Stomach smooth muscle (tissue), 2 donors: ENCODE data around the gene NINJ2.

Source experiments
- H3K27ac ChIP-seq: one replicate; pipeline ENCODE4 v1.7.0; 2013; ENCODE audit warnings: mild to moderate bottlenecking, low read length, inconsistent platforms
- H3K27me3 ChIP-seq, 2 donors: one replicate each; pipeline ENCODE4 v1.7.0; 2013; ENCODE audit warnings: low read length in 2 of 2; ENCODE audit not compliant: insufficient read depth in 2 of 2, control insufficient read depth in 1 of 2
- H3K36me3 ChIP-seq, 2 donors: one replicate each; pipeline ENCODE4 v1.7.0; 2013; ENCODE audit warnings: low read length in 2 of 2; ENCODE audit not compliant: control insufficient read depth in 2 of 2, insufficient read depth in 2 of 2
- H3K4me1 ChIP-seq: one replicate; pipeline ENCODE4 v1.7.0; 2013; ENCODE audit warnings: low read length; ENCODE audit not compliant: control insufficient read depth, insufficient read depth
- H3K4me3 ChIP-seq, 2 donors: one replicate each; pipeline ENCODE4 v1.7.0; 2013; ENCODE audit warnings: low read length in 2 of 2
- H3K9ac ChIP-seq, 2 donors: one replicate each; pipeline ENCODE4 v1.7.0; 2013; ENCODE audit warnings: low read length in 2 of 2, mild to moderate bottlenecking in 1 of 2
- H3K9me3 ChIP-seq, 2 donors: one replicate each; pipeline ENCODE4 v1.7.0; 2013; ENCODE audit warnings: low read length in 2 of 2; ENCODE audit not compliant: control insufficient read depth in 2 of 2
- donor health status: healthy.
- donor health status: Pancreatic carcinoma.

The NINJ2 gene

GRCh38 chr12:558580-558979 is 104.7 kb downstream of the NINJ2 start:
- no peak overlapping the region for H3K4me3 ChIP-seq
- H3K27ac ChIP-seq = no peak overlapping the region
- no peaks in the 10 kb centered on the region for H3K36me3 ChIP-seq
- no peaks in the 10 kb centered on the region for H3K27me3 ChIP-seq
- H3K9me3 ChIP-seq = no peaks in the 10 kb centered on the region
- H3K9ac ChIP-seq = no peak overlapping the region
- no peaks in the 10 kb centered on the region for H3K4me1 ChIP-seq

DNA sequence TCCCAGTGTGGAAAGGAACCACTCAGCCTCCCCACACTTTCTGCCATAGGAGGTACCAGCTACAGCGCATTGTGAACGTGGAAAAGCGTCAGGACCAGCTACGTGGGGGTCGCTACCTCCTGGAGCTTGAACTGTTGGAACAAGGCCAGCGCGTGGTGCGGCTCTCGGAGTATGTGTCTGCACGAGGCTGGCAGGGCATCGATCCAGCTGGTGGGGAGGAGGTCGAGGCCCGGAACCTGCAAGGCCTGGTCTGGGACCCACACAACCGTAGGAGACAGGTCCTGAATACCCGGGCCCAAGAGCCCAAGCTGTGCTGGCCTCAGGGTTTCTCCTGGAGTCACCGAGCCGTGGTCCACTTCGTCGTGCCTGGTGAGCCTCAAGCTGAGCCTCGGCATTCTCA is 106.7 kb downstream of the NINJ2 start:
- Histone ChIP-seq H3K4me3 (no peak overlapping the region), H3K9ac (no peak overlapping the region), H3K9me3 (no peaks in the 10 kb centered on the region), H3K4me1 (peaks cover 3% of the 10 kb centered on the region), H3K27me3 (peaks cover 2% of the 10 kb centered on the region in 2 donors), H3K36me3 (no peaks in the 10 kb centered on the region), H3K27ac (no peak overlapping the region)

GRCh38 chr12:554001-554285 is 109.3 kb downstream of the NINJ2 start:
- Histone ChIP-seq H3K27me3 (peaks cover 2 to 3% of the 10 kb centered on the region in 2 donors), H3K4me1 (peaks cover 3% of the 10 kb centered on the region), H3K9me3 (no peaks in the 10 kb centered on the region), H3K27ac (no peak overlapping the region), H3K4me3 (no peak overlapping the region), H3K36me3 (no peaks in the 10 kb centered on the region), H3K9ac (no peak overlapping the region)

DNA sequence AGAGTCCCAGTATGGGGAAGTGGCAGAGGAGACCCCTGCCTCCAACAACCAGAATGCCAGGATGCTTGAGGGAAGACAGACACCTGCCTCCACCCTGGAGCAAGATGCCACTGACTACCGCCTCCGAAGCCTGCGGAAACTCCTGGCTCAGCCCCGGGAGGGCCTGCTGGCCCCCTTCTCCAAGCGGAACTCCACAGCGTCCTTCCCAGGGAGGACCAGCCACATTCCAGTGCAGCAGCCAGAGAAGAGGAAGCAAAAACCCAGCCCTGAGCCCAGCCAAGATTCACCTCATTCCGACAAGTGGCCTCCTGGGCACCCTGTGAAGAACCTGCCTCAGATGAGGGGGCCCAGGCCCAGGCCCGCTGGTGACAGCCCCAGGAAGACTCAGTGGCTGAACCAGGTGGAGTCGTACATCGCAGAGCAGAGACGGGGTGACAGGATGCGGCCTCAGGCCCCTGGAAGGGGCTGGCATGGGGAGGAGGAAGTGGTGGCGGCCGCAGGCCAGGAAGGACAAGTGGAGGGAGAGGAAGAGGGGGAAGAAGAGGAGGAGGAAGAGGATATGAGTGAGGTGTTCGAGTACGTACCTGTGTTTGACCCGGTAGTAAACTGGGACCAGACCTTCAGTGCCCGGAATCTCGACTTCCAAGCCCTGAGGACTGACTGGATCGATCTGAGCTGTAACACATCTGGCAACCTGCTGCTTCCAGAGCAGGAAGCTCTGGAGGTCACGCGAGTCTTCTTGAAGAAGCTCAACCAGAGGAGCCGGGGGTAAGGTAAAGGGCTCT is 109.8 kb downstream of the NINJ2 start:
- no peak overlapping the region for H3K27ac ChIP-seq
- H3K36me3 ChIP-seq = no peaks in the 10 kb centered on the region
- H3K9me3 ChIP-seq = no peaks in the 10 kb centered on the region
- H3K4me1 ChIP-seq = peaks cover 3% of the 10 kb centered on the region
- H3K27me3 ChIP-seq = peaks cover 2 to 3% of the 10 kb centered on the region in 2 donors
- H3K4me3 ChIP-seq = no peak overlapping the region
- H3K9ac ChIP-seq = no peak overlapping the region

DNA sequence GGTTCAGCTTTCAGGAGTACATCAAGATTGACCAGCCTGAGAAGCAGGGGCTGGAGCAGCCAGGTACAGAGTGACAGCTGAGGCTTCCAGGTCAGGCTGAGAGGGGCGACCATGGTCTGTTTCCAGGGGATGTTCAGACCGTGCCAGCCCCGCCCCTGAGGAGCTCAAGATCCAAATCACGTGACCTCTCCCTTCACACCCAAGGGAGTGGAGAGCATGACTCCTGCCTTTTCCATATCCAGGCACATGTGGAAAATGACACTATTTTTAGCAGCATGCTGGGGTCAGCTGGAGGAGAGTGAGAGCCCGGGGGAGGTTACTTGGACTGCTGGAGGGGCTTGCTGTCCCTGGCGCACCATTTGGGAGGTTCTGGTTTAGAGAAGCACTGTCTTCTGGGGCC is 110.8 kb downstream of the NINJ2 start:
- H3K4me1 ChIP-seq = peaks cover 3% of the 10 kb centered on the region
- H3K4me3 ChIP-seq = no peak overlapping the region
- H3K27me3 ChIP-seq = peaks cover 5 to 9% of the 10 kb centered on the region in 2 donors
- H3K9me3 ChIP-seq = no peaks in the 10 kb centered on the region
- no peak overlapping the region for H3K27ac ChIP-seq
- no peak overlapping the region for H3K9ac ChIP-seq
- H3K36me3 ChIP-seq = no peaks in the 10 kb centered on the region

- H3K4me3 ChIP-seq = no peak overlapping the region
- no peak overlapping the region for H3K9ac ChIP-seq
- peaks cover 8% of the 10 kb centered on the region for H3K4me1 ChIP-seq
Observed at GRCh38 chr12:550473-551260, 112.6 kb downstream of the NINJ2 start.

DNA sequence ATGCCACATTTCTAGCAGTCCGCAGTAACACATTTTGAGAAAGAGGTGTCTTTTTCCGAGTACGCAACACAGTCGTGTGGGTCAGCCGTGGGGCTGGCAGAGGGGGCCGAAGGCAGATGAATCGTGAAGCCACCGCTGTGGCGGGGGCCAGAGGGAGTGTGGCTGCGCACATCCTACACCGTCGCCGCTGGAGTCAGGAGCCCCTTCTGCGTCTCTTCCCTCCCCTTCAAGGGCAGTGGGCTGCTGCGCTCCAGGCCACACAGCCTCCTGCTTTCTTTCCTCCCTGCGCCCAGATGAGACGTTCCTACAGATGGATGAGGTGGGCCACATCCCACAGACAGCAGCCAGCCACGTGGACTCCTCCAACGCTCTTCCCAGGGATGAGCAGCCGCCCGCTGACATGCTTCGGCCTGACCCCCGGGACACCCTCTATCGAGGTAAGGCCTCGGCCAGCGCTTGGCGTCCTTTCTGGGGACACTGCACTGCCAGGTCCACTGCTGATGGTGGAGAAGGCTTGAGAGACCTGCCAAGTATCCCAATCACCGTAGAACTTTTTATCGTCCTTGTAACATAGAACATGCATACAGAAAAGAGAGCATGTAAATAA is 113.7 kb downstream of the NINJ2 start:
- Histone ChIP-seq H3K4me3 (no peak overlapping the region), H3K36me3 (no peaks in the 10 kb centered on the region), H3K9ac (no peak overlapping the region), H3K4me1 (peaks cover 8% of the 10 kb centered on the region), H3K27me3 (peaks cover 15 to 16% of the 10 kb centered on the region in 2 donors), H3K27ac (no peak overlapping the region), H3K9me3 (no peaks in the 10 kb centered on the region)

More at GRCh38 chr12:550473-551260, 112.6 kb downstream of the NINJ2 start:
- peaks cover 12 to 15% of the 10 kb centered on the region in 2 donors for H3K27me3 ChIP-seq
- H3K27ac ChIP-seq = no peak overlapping the region
- no peaks in the 10 kb centered on the region for H3K9me3 ChIP-seq
- H3K36me3 ChIP-seq = no peaks in the 10 kb centered on the region

- H3K27me3 ChIP-seq = peaks cover 16 to 21% of the 10 kb centered on the region in 2 donors
- no peak overlapping the region for H3K9ac ChIP-seq
- H3K36me3 ChIP-seq = no peaks in the 10 kb centered on the region
- no peak overlapping the region for H3K4me3 ChIP-seq
- no peaks in the 10 kb centered on the region for H3K9me3 ChIP-seq
- peaks cover 8% of the 10 kb centered on the region for H3K4me1 ChIP-seq
- no peak overlapping the region for H3K27ac ChIP-seq
Observed at GRCh38 chr12:547883-548470, 115.3 kb downstream of the NINJ2 start.

DNA sequence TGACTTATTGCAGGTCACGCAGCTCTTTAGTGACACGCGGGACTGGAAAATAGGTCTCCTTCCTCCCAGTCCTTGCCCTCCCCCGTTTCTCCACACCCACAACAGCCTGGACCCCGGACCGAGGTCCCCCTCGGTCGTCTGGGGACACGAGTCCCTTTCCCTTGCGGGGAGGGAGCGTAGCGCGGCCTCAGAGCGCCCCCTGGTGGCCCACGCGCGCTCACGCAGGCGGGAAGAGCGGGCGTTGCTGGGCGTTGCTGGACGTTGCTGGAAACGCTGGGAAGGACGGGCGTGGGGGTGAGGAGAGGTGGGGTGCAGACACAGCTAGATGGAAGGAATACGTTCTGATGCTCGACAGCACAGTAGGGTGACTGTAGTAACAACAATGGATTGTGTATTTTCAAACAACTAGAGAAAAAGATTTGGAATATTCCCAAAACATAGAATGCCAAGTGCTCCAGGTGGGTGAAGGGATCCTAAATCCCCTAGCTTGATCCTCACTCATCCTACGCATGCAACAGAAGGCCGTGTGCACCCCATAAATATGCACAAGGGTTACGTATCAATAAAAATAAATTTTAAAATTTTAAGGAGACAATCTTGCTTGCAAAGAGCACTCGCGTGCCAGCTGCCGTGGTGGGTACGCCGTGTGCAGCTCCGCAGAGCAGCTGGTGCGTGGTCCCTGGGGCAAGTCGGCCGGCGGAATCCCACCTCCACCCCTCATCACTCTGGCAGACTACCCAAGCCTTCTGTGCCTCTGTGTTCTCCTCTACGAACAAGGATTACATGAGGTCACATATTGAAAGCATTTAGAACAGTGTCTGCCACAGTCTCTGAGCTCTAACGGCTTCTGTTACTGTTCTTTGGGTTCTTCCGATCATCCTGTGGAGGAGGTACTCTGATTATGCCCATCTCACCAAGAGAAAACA is 116.1 kb downstream of the NINJ2 start:
- Histone ChIP-seq H3K27ac (no peak overlapping the region), H3K36me3 (no peaks in the 10 kb centered on the region), H3K9me3 (no peaks in the 10 kb centered on the region), H3K4me1 (peaks cover 5% of the 10 kb centered on the region), H3K9ac (no peak overlapping the region), H3K27me3 (peaks cover 16 to 18% of the 10 kb centered on the region in 2 donors), H3K4me3 (no peak overlapping the region)
